Epithelial cell of esophagus (primary cell): ENCODE results near the gene TNNT3.
"Not testable (repeated sequence)": the region's sequence is repeated elsewhere in the genome, so short reads cannot be mapped to it uniquely, and the experiment has no call there.

Experiments used
- DNase-seq: peaks from one replicate; pipeline ENCODE4 v3.0.0; 2010; ENCODE audit warnings: low read depth
- H3K4me3 ChIP-seq: 2 replicates; pipeline ENCODE4 v1.5.1; 2011; ENCODE audit warnings: mild to moderate bottlenecking, low read length, control low read depth
- CTCF ChIP-seq: IDR thresholded peaks from 2 replicates; pipeline ENCODE4 v1.5.1; 2011; ENCODE audit warnings: low read depth, mild to moderate bottlenecking, low read length, control low read depth, inconsistent platforms; ENCODE audit not compliant: insufficient read depth; ENCODE audit errors: missing control alignments

The TNNT3 gene

GRCh38 chr11:1919391-1920127 is at the start of gene TNNT3:
TNNT3 (plus strand) TSS chr11:1919703; CDS start chr11:1922875, 3,172 bp downstream.
- TF ChIP-seq CTCF: no peak
- no peak for DNase-seq
- no peak within 1 kb of the TSS for H3K4me3 ChIP-seq

- no peak overlapping the region for H3K4me3 ChIP-seq
- no peak for DNase-seq
- no peak for TF ChIP-seq CTCF
These were observed 49.2 kb upstream of the TNNT3 start for GRCh38 chr11:1870326-1870696.

GRCh38 chr11:1870721-1871466 is 48.6 kb upstream of the TNNT3 start:
- no peak for TF ChIP-seq CTCF
- H3K4me3 ChIP-seq: no peak overlapping the region
- no peak for DNase-seq

- DNase-seq: no peak
- TF ChIP-seq CTCF: no peak
- H3K4me3 ChIP-seq: no peak overlapping the region
These were observed 48.0 kb upstream of the TNNT3 start for GRCh38 chr11:1871531-1871930.

- no peak for TF ChIP-seq CTCF
- no peak overlapping the region for H3K4me3 ChIP-seq
- DNase-seq: no peak
These were observed 47.1 kb upstream of the TNNT3 start for GRCh38 chr11:1872267-1872985.

- TF ChIP-seq CTCF: no peak
- peak; percentile 79 for DNase-seq
- H3K4me3 ChIP-seq: no peak overlapping the region
These were observed 46.3 kb upstream of the TNNT3 start for GRCh38 chr11:1873048-1873812.

- H3K4me3 ChIP-seq: not testable (repeated sequence)
These were observed 45.7 kb upstream of the TNNT3 start for GRCh38 chr11:1873813-1874150.

GRCh38 chr11:1874441-1875092 is 44.9 kb upstream of the TNNT3 start:
- not testable (repeated sequence) for H3K4me3 ChIP-seq, DNase-seq

More at GRCh38 chr11:1873813-1874150, 45.7 kb upstream of the TNNT3 start:
- not testable (repeated sequence) for DNase-seq
